Activated T-cell treated with anti-CD3 and anti-CD28 coated beads, Interleukin-2, amount 50 U/mL, for 4 hours (primary cell): ENCODE data around the gene TAPT1. TPM values are rescaled to one million over a fixed set of nuclear protein-coding genes. Genes with fewer than 3 reads are reported as not detected.
A peak's percentile ranks its signal among the peaks of the same experiment; 100 is the strongest.

Source experiments
- ATAC-seq, 2 donors: fragments of 200-7000 bp; cut with Tn5 transposase; one replicate each; pipeline ENCODE4 v1.10.0; 2021
- DNase-seq: peaks from one replicate; pipeline ENCODE4 v3.0.0-alpha.2; 2020
- H3K27me3 Mint-ChIP-seq: one replicate; pipeline ENCODE4 v1.8.0; 2021; ENCODE audit warnings: low read depth, mixed read lengths
- H3K36me3 Mint-ChIP-seq: one replicate; pipeline ENCODE4 v1.8.0; 2022; ENCODE audit warnings: mixed read lengths; ENCODE audit not compliant: insufficient read depth
- H3K4me1 Mint-ChIP-seq: one replicate; pipeline ENCODE4 v1.8.0; 2021; ENCODE audit warnings: low read depth, mixed read lengths
- H3K4me3 Mint-ChIP-seq: one replicate; pipeline ENCODE4 v1.8.0; 2021; ENCODE audit warnings: mild to moderate bottlenecking, moderate library complexity, mixed read lengths
- H3K9me3 Mint-ChIP-seq: one replicate; pipeline ENCODE4 v1.8.0; 2021; ENCODE audit warnings: mixed read lengths
- total RNA-seq, 3 donors: library from RNA; stranded (reverse); gene quantifications; one replicate each; pipeline ENCODE4 v1.2.1, GENCODE V29; 2021

The TAPT1 gene
- total RNA-seq, 3 donors from 2014 or later = 16.4 to 20.4 (median 16.7) TPM

DNA sequence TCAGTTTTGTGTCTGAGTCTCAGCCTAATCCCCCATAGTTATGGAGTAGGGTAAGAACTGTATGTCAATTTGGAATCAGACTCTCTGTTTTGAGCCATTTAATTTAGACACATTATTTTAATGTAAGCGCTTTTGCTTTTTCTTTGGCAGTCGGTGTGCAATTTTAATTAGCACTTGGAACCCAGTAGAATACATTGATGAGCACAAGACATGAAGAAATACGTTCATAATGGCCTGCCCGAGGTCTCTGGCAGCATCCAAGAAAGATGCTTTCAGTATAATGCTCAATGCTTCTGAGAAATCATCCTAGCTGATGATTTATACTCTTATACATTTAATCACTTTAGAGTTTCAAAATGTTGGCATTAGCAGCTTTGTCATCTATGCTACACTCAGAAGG is 8.9 kb upstream of the TAPT1 start:
- DNase-seq (no peak), ATAC-seq (no peak)
- Mint-ChIP-seq H3K4me3 (no peak overlapping the region), H3K36me3 (no peaks in the 10 kb centered on the region), H3K4me1 (peaks cover 21% of the 10 kb centered on the region), H3K27me3 (peaks cover 2% of the 10 kb centered on the region), H3K9me3 (no peaks in the 10 kb centered on the region)

DNA sequence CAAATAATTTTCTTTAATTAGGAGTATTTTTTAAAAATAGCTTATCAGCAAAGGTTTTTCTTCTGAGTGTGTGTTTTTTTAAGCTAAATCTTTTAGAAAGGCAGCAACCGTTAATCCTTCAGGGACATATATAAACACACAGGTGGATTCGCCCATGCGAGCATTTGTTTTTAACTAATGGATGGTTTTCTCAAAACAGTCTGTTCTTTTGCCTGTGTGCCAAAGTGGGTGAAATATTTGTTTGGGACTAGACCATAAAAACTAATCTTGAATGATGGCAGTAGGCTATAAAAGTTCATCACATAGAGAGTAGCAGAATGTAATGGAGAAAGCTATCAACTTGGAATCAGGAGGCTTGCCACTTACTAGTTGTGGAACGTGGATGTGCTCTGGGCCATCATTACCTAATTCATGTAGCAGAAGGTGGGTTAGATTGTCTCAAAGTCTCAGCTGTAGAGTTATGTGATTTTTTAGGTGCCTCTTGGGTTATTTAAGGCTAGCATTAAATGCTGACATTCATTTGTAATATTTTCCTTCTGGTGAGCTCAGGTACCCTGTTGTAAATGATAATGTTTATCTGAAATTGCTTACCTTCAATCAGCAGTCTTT is 7.4 kb upstream of the TAPT1 start:
- H3K9me3 Mint-ChIP-seq = no peaks in the 10 kb centered on the region
- H3K4me3 Mint-ChIP-seq = no peak overlapping the region
- H3K27me3 Mint-ChIP-seq = no peaks in the 10 kb centered on the region
- no peaks in the 10 kb centered on the region for H3K36me3 Mint-ChIP-seq
- no peak for DNase-seq
- ATAC-seq = no peak
- peaks cover 26% of the 10 kb centered on the region for H3K4me1 Mint-ChIP-seq

- no peaks in the 10 kb centered on the region for H3K9me3 Mint-ChIP-seq
- no peak overlapping the region for H3K4me3 Mint-ChIP-seq
- no peaks in the 10 kb centered on the region for H3K36me3 Mint-ChIP-seq
- peaks cover 35% of the 10 kb centered on the region for H3K4me1 Mint-ChIP-seq
- ATAC-seq (no peak), DNase-seq (no peak)
- no peaks in the 10 kb centered on the region for H3K27me3 Mint-ChIP-seq
Measured at GRCh38 chr4:16231570-16232245, 5.4 kb upstream of the TAPT1 start.

DNA sequence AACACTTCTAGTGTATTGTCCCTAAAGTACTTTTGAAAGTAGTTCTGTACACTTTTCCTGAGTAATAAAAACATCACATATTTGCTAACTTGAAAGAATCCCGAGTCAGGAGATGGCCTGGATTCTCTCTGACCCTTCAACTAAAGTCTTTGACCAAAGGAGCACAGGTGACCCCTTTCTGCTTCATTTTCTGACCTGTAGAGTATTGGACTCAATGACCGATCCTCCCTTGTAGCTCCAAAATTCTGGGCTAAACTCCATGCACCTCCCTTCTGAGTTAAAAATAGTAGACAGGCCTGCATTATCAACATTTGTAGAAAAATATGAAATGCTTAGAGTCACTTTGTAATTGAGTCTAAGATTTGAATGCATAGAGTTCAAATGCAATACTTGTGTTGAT is 4.0 kb upstream of the TAPT1 start:
- no peaks in the 10 kb centered on the region for H3K9me3 Mint-ChIP-seq
- ATAC-seq (no peak), DNase-seq (no peak)
- H3K4me3 Mint-ChIP-seq = no peak overlapping the region
- H3K36me3 Mint-ChIP-seq = no peaks in the 10 kb centered on the region
- H3K4me1 Mint-ChIP-seq = peaks cover 35% of the 10 kb centered on the region
- H3K27me3 Mint-ChIP-seq = no peaks in the 10 kb centered on the region

GRCh38 chr4:16229604-16230003 is 3.3 kb upstream of the TAPT1 start:
- H3K4me3 Mint-ChIP-seq = no peak overlapping the region
- H3K4me1 Mint-ChIP-seq = peaks cover 41% of the 10 kb centered on the region
- no peaks in the 10 kb centered on the region for H3K9me3 Mint-ChIP-seq
- no peak for DNase-seq
- H3K36me3 Mint-ChIP-seq = no peaks in the 10 kb centered on the region
- H3K27me3 Mint-ChIP-seq = no peaks in the 10 kb centered on the region
- ATAC-seq = no peak

DNA sequence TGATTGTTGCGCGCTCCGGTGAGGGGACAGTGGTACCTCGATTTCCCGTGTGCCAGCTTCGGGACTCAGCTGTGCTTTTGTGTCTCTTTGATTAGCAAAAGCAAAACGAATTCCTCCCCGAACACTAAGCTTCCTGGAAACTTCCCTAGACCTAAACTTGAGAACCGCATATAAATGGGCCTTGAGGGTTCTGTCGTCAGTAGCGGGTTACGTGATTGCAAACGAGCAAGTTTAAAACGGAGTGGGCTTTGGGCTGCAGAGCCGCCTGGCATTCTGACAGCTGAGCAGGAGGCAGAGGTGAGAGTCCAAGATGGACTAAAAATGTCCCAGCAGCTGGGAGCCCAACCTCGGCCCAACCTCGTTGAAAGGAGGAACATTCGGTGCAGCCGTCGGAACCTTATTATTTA is 1.2 kb upstream of the TAPT1 start:
- peaks cover 2% of the 10 kb centered on the region for H3K36me3 Mint-ChIP-seq
- ATAC-seq (no peak), DNase-seq (peak; percentile 5)
- no peaks in the 10 kb centered on the region for H3K27me3 Mint-ChIP-seq
- H3K4me1 Mint-ChIP-seq = peaks cover 62% of the 10 kb centered on the region
- peak overlapping the region; percentile 95 for H3K4me3 Mint-ChIP-seq
- H3K9me3 Mint-ChIP-seq = no peaks in the 10 kb centered on the region

DNA sequence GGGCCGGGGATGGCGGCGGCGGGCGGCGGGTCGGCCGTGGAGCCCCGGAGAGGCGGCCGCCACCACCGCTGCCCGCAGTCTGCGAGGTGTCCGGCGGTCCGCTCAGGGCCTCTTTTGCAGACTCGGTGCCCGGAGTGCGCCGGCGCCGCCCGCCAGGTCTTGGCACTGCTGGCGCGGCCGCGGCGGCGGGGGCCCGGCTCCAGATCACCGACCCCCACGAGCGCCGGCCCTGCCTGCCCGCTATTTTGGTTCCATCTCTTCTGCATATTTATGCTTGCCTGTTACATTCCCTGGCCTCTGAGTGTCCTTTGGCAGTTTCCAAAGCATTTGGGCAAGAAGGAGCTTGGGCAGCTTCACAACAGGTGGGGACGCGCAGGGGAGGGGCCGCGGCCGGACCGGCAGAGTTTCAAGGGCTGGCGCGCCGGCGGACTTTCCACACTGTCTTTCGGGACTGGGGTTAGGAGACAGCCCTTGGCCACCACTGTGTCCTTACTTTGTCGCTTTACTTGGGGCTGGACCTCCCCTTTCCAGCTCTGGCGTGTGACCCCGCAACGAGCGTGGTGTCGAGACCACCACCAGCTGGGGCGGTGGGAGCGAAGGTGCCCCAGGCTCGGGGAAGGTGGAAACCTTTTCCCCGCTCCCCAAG is 668 bp upstream of the TAPT1 start:
- peaks cover 2% of the 10 kb centered on the region for H3K36me3 Mint-ChIP-seq
- no peaks in the 10 kb centered on the region for H3K27me3 Mint-ChIP-seq
- ATAC-seq (peak; percentile 14 to 25), DNase-seq (peak; percentile 24)
- H3K4me3 Mint-ChIP-seq = peak overlapping the region; percentile 95
- peaks cover 62% of the 10 kb centered on the region for H3K4me1 Mint-ChIP-seq
- no peaks in the 10 kb centered on the region for H3K9me3 Mint-ChIP-seq

DNA sequence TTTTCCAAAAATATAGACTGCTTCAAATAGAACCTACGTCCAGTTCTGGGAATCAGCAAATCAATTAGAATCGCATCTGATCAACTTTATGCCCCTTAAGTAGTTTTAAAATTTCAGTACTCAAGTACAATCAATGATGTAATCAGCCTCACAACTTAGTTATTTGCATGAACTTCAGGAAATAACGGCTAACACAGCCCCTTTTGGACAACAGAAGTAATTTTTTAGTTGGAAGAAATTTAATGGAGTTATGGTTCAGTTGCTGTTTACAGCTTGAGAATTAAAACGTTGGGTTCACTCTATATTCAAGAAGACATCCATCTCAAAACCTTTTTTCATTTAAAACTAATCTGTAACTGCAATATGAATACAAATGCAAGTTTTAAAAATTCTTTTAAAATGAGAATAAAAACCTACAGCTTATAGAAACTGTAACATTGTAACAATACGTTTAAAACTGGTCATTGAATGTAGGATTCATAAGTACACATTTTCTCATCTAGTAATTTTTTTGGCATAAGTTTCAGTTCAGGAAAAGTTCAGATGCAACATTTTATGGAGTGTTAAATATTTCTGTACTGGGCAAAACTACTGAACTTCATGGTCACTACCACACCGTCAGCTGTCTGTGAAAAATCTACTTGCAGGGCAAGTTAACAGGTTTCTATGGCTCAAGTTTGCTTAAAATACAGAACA is 956 bp downstream of the TAPT1 start:
- peaks cover 5% of the 10 kb centered on the region for H3K36me3 Mint-ChIP-seq
- peak overlapping the region; percentile 85 for H3K4me3 Mint-ChIP-seq
- H3K27me3 Mint-ChIP-seq = no peaks in the 10 kb centered on the region
- no peak for DNase-seq
- peaks cover 50% of the 10 kb centered on the region for H3K4me1 Mint-ChIP-seq
- no peaks in the 10 kb centered on the region for H3K9me3 Mint-ChIP-seq
- no peak for ATAC-seq

DNA sequence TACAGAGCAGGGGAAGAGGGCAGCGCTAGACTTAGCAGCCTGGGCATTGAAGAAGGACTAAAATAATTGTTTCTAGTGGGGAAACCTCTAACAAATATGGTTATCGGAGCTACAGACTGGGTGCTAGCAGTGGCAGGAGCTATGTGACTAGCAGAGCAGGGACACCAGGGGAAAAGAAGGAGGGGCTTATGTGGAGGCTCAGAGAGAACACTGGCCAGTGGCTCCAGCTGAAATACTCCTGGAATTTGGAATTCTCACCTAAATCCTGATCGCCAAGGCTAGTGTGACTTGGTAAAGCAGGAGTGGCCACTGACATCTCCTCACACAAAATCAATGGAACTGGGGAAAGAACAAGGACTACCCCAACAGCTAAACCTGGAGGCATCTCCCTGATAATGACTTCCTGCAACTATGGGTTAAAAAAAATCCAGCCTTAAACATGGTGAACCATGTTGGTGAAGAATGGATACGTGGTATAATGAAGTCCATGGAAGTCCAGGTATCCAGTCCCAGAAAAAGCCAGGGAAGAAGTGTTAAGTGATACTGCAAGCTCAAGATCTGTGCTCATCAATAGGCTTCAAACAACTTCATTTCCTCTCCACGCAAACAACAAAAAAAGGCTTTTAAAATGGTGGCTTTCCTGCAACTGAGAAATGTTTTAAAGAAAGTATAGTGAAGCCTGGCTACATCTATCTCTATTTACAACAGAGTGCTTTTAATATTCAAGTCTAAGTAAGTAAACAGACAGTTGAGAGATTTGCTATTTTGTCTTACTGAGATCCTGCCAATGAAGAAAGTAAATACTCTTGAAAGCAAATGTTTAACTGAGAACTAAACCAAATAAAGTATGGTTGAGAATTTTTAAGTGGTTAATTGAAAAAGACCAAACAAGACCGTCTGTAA is 1.8 kb downstream of the TAPT1 start:
- DNase-seq = no peak
- Mint-ChIP-seq H3K4me3 (peak overlapping the region; percentile 85), H3K27me3 (no peaks in the 10 kb centered on the region), H3K4me1 (peaks cover 55% of the 10 kb centered on the region), H3K9me3 (no peaks in the 10 kb centered on the region), H3K36me3 (peaks cover 9% of the 10 kb centered on the region)
- no peak for ATAC-seq

GRCh38 chr4:16222957-16223527 is 3.2 kb downstream of the TAPT1 start:
- H3K27me3 Mint-ChIP-seq = no peaks in the 10 kb centered on the region
- ATAC-seq (no peak), DNase-seq (no peak)
- H3K36me3 Mint-ChIP-seq = peaks cover 12% of the 10 kb centered on the region
- H3K4me1 Mint-ChIP-seq = peaks cover 51% of the 10 kb centered on the region
- H3K9me3 Mint-ChIP-seq = no peaks in the 10 kb centered on the region
- peak overlapping the region; percentile 17 for H3K4me3 Mint-ChIP-seq

DNA sequence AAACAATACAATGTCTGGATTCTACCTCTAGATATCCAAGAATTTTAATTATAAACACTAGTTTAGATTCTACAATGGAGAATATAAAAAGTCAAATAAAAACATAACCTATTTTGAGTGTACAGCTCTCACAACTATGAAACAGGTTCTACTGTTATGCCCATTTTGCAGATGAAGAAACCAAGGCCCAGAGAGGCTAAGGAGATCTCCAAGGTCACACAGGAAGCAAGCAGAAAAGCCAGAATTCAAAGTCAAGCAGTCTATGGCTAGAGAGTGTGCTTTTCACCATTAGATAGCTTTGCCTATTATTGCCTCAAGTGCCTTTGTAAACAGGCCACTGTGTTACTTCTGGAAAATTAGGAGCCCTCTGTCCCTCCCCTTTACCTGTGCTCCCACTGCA is 7.3 kb downstream of the TAPT1 start:
- ATAC-seq (no peak), DNase-seq (no peak)
- Mint-ChIP-seq H3K4me3 (no peak overlapping the region), H3K36me3 (peaks cover 33% of the 10 kb centered on the region), H3K4me1 (peaks cover 68% of the 10 kb centered on the region), H3K27me3 (no peaks in the 10 kb centered on the region), H3K9me3 (no peaks in the 10 kb centered on the region)

- no peaks in the 10 kb centered on the region for H3K27me3 Mint-ChIP-seq
- H3K4me1 Mint-ChIP-seq = peaks cover 68% of the 10 kb centered on the region
- no peak for DNase-seq
- H3K4me3 Mint-ChIP-seq = peak overlapping the region; percentile 5
- H3K36me3 Mint-ChIP-seq = peaks cover 36% of the 10 kb centered on the region
- peak; percentile 72 to 91 for ATAC-seq
- no peaks in the 10 kb centered on the region for H3K9me3 Mint-ChIP-seq
Measured at GRCh38 chr4:16217300-16218051, 8.8 kb downstream of the TAPT1 start.

GRCh38 chr4:16213121-16213520 is 13.2 kb downstream of the TAPT1 start:
- Mint-ChIP-seq H3K36me3 (peaks cover 46% of the 10 kb centered on the region), H3K4me1 (peaks cover 64% of the 10 kb centered on the region), H3K4me3 (no peak overlapping the region), H3K27me3 (no peaks in the 10 kb centered on the region), H3K9me3 (no peaks in the 10 kb centered on the region)
- ATAC-seq = no peak
- DNase-seq = no peak
